ENCODE measurements around the gene FOXD2. TPM values are rescaled to one million over a fixed set of nuclear protein-coding genes. Genes with fewer than 3 reads are reported as not detected.

The FOXD2 gene
- total RNA-seq, 1 experiment from 2014 or later, result 0.17 TPM

GRCh38 chr1:47431534-47431933, 6.3 kb upstream of the FOXD2 start:
- no peak for DNase-seq (ENCODE audit: low spot score)
- H3K27ac ChIP-seq (ENCODE audit: low read depth, low read length, poor library complexity, severe bottlenecking), result no peak overlapping the region
- ChIA-PET CTCF (interaction anchor here (0.9 to 2.6 kb wide), 6 partner anchors 11 to 297 kb away, joined by 3 to 53 read pairs (median 6); no protein-coding TSS in a partner anchor), POLR2A (ENCODE audit: low non-redundant PET) (no interaction called here)
- H3K4me3 ChIP-seq (ENCODE audit: low read depth, low read length, poor library complexity, severe bottlenecking), result no peak overlapping the region
- BruUV-seq (replicated peaks), result no TSS peak
- H3K9me3 ChIP-seq (ENCODE audit: low read depth, low read length, poor library complexity, severe bottlenecking), result no peaks in the 10 kb centered on the region
- peaks cover 6% of the 10 kb centered on the region for H3K27me3 ChIP-seq (replicated peaks; ENCODE audit: insufficient read depth, low read depth, low read length, poor library complexity)
- H3K36me3 ChIP-seq (ENCODE audit: insufficient read depth, low read length, poor library complexity, severe bottlenecking), result no peaks in the 10 kb centered on the region
- intact Hi-C loops (cut with micrococcal nuclease; ENCODE audit: unreplicated experiment), result loop anchor here (10.0 kb wide), 1 partner anchor 153 kb away; no protein-coding TSS in a partner anchor
- peaks cover 32% of the 10 kb centered on the region for H3K4me1 ChIP-seq (ENCODE audit: insufficient read depth, low read length, poor library complexity, severe bottlenecking)
- TF ChIP-seq EZH2 (IDR thresholded peaks at IDR 0.05; ENCODE audit: borderline replicate concordance, low read depth, low read length, poor library complexity, severe bottlenecking) (no peak), CTCF (conservative IDR thresholded peaks at IDR 0.05; ENCODE audit: low read depth, low read length) (no peak)

GRCh38 chr1:47432071-47433036, 5.5 kb upstream of the FOXD2 start:
- DNase-seq (ENCODE audit: low spot score), result peak; percentile 87
- intact Hi-C loops (cut with micrococcal nuclease; ENCODE audit: unreplicated experiment), result loop anchor here (1.0 to 10.0 kb wide), 3 partner anchors 152 to 294 kb away; no protein-coding TSS in a partner anchor
- ChIA-PET CTCF (interaction anchor here (0.6 to 2.6 kb wide), 12 partner anchors 8 to 296 kb away, joined by 3 to 53 read pairs (median 4); no protein-coding TSS in a partner anchor), POLR2A (ENCODE audit: low non-redundant PET) (interaction anchor here (0.6 kb wide), 1 partner anchor 11 kb away, joined by 3 read pairs; no protein-coding TSS in a partner anchor)
- Histone ChIP-seq H3K27ac (ENCODE audit: low read depth, low read length, poor library complexity, severe bottlenecking) (no peak overlapping the region), H3K36me3 (ENCODE audit: insufficient read depth, low read length, poor library complexity, severe bottlenecking) (no peaks in the 10 kb centered on the region), H3K9me3 (ENCODE audit: low read depth, low read length, poor library complexity, severe bottlenecking) (no peaks in the 10 kb centered on the region), H3K27me3 (replicated peaks; ENCODE audit: insufficient read depth, low read depth, low read length, poor library complexity) (peaks cover 6% of the 10 kb centered on the region), H3K4me1 (ENCODE audit: insufficient read depth, low read length, poor library complexity, severe bottlenecking) (peaks cover 32% of the 10 kb centered on the region), H3K4me3 (ENCODE audit: low read depth, low read length, poor library complexity, severe bottlenecking) (no peak overlapping the region)
- BruUV-seq (replicated peaks), result no TSS peak
- TF ChIP-seq EZH2 (IDR thresholded peaks at IDR 0.05; ENCODE audit: borderline replicate concordance, low read depth, low read length, poor library complexity, severe bottlenecking) (no peak), CTCF (conservative IDR thresholded peaks at IDR 0.05; ENCODE audit: low read depth, low read length) (peak; percentile 91)

GRCh38 chr1:47433037-47433421, 4.8 kb upstream of the FOXD2 start:
- H3K4me1 ChIP-seq (ENCODE audit: insufficient read depth, low read length, poor library complexity, severe bottlenecking), result peaks cover 32% of the 10 kb centered on the region
- ChIA-PET POLR2A (ENCODE audit: low non-redundant PET) (no interaction called here), CTCF (interaction anchor here (0.9 to 2.6 kb wide), 8 partner anchors 9 to 296 kb away, joined by 3 to 53 read pairs (median 4); no protein-coding TSS in a partner anchor)
- H3K27ac ChIP-seq (ENCODE audit: low read depth, low read length, poor library complexity, severe bottlenecking), result no peak overlapping the region
- no peak for DNase-seq (ENCODE audit: low spot score)
- TF ChIP-seq EZH2 (IDR thresholded peaks at IDR 0.05; ENCODE audit: borderline replicate concordance, low read depth, low read length, poor library complexity, severe bottlenecking) (no peak), CTCF (conservative IDR thresholded peaks at IDR 0.05; ENCODE audit: low read depth, low read length) (no peak)
- H3K4me3 ChIP-seq (ENCODE audit: low read depth, low read length, poor library complexity, severe bottlenecking), result no peak overlapping the region
- peaks cover 6% of the 10 kb centered on the region for H3K27me3 ChIP-seq (replicated peaks; ENCODE audit: insufficient read depth, low read depth, low read length, poor library complexity)
- no peaks in the 10 kb centered on the region for H3K9me3 ChIP-seq (ENCODE audit: low read depth, low read length, poor library complexity, severe bottlenecking)
- H3K36me3 ChIP-seq (ENCODE audit: insufficient read depth, low read length, poor library complexity, severe bottlenecking), result no peaks in the 10 kb centered on the region
- intact Hi-C loops (cut with micrococcal nuclease; ENCODE audit: unreplicated experiment), result loop anchor here (10.0 kb wide), 1 partner anchor 152 kb away; no protein-coding TSS in a partner anchor
- no TSS peak for BruUV-seq (replicated peaks)
